Measurements from ENCODE around the gene FITM1.
A peak's percentile ranks its signal among the peaks of the same experiment; 100 is the strongest.

Gene FITM1

DNA sequence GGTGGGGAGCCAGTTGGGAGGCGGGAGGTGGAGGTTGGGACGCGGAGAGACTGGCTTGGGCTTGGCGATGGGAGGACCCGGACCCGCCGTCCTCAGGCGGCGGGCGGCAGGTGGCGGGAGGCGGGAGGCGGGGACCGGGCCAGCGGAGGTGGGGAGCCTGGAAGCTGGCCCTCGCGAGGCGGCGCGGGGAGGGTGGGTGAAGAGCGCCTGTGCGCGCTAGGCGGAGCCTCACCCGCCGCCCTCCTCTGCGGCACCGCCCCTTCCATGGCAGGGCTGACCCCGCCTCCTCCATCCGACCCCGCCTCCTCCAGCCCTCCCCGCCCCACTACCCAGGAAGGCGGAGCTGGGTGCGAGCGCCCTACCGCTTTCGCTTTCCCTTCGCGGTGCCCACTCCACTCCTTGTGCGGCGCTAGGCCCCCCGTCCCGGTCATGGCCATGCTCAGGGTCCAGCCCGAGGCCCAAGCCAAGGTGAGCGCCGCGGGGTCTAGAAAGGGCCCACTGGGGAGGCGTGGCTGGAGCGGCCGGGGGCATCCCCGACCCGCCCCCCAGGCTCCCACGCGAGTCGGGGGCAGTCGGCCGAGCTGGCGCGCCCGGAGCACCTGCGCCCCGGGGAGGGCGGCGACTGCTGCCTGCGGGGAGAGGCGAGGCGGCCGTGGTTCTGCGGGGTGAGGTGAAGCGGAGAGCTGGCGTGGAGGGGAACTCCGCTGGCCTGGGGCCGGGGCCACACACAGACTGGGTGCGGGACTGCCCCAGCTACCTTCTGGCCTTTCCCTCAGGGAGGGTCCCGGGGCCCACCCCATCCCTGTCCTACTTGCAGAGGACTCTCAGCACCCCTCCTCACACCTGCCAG is 5.6 kb downstream of the FITM1 start, which contains the start of gene PSME1:
PSME1 (plus strand) TSS at position 361 of the 850 bp plus-strand sequence; CDS start at position 430, 69 bp downstream.
- peak within 1 kb of the TSS; percentile 81 for H3K27ac ChIP-seq (ENCODE audit: low read length)

DNA sequence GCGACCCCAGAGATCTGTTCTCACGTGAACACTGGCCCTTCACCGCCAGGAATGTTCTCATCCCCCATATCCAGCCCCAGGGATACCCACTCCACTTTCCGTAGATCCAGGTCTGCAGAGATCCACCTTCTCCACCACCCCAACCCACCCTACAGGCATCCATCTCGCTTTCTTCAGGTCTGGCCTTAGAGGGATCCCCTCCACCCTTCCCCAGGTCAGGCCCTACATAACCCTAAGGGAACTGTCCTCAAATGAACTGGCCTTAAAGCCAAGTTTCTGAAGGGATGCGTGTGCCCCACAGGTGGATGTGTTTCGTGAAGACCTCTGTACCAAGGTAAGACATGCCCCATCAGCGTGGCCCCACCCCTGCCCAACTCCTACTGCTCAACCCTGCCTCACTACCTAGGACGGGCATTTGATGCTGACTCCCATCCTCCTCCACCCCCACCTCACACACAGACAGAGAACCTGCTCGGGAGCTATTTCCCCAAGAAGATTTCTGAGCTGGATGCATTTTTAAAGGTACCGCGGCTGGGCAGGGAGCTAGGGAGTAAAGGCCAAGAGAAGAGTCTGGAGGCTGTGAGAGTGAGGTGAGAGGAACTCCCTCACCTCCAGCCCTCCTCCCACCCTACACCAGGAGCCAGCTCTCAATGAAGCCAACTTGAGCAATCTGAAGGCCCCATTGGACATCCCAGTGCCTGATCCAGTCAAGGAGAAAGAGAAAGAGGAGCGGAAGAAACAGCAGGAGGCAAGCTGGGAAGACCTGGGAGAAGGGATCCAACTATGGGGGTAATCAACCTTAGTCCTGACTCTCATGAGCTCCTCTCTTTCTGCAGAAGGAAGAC is 6.4 kb downstream of the FITM1 start:
- peaks cover 20 to 22% of the 10 kb centered on the region in 2 donors for H3K36me3 ChIP-seq (ENCODE audit: control insufficient read depth in 1 of 2, insufficient read depth in 2 of 2, low read length in 2 of 2)
- peak overlapping the region; percentile 63 to 96 for H3K4me3 ChIP-seq (ENCODE audit: low read depth in 1 of 2, low read length in 2 of 2)
- H3K4me1 ChIP-seq (ENCODE audit: control insufficient read depth in 1 of 2, insufficient read depth in 2 of 2, low read length in 2 of 2), result peaks cover 14 to 44% of the 10 kb centered on the region in 2 donors
- H3K27ac ChIP-seq (ENCODE audit: low read length), result peak overlapping the region; percentile 81
- H3K9me3 ChIP-seq (ENCODE audit: control insufficient read depth in 1 of 2, low read length in 2 of 2), result no peaks in the 10 kb centered on the region
- no peaks in the 10 kb centered on the region for H3K27me3 ChIP-seq (ENCODE audit: low read depth, low read length)

More for the DNA sequence above, 5.6 kb downstream of the FITM1 start, which contains the start of gene PSME1:
- no peaks in the 10 kb centered on the region for H3K9me3 ChIP-seq (ENCODE audit: control insufficient read depth in 1 of 2, low read length in 2 of 2)
- no peaks in the 10 kb centered on the region for H3K27me3 ChIP-seq (ENCODE audit: low read depth, low read length)
- H3K4me3 ChIP-seq (ENCODE audit: low read depth in 1 of 2, low read length in 2 of 2), result peak within 1 kb of the TSS; percentile 71 to 96
- H3K36me3 ChIP-seq (ENCODE audit: control insufficient read depth in 1 of 2, insufficient read depth in 2 of 2, low read length in 2 of 2), result peaks cover 20 to 22% of the 10 kb centered on the region in 2 donors
- peaks cover 14 to 45% of the 10 kb centered on the region in 2 donors for H3K4me1 ChIP-seq (ENCODE audit: control insufficient read depth in 1 of 2, insufficient read depth in 2 of 2, low read length in 2 of 2)

DNA sequence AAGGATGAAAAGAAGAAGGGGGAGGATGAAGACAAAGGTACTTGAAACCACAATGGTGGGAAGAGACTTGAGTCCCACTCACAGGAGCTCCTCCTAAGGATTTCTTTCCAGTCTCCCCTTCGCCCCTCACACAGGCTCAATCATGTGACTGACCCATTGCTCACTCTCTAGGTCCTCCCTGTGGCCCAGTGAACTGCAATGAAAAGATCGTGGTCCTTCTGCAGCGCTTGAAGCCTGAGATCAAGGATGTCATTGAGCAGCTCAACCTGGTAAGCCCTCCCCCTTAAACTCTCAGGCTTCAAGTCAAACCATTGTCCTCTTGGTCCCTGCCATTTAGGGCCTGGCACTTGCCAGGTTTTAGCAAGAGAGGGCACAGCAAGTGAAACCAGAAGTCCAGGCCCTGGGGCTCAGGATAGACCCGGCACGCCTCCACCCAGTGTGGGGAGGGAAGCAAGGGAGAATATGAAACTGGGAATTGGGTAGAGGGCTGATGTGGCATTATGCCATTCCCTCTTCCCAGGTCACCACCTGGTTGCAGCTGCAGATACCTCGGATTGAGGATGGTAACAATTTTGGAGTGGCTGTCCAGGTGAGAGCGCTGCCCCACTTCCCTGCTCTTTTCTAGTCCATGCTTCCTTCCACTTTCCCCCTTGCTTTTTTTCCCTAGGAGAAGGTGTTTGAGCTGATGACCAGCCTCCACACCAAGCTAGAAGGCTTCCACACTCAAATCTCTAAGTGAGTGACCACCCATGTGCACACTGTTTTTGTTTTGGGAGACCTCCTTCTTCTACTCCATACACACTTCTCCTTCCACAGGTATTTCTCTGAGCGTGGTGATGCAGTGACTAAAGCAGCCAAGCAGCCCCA is 7.3 kb downstream of the FITM1 start:
- H3K9me3 ChIP-seq (ENCODE audit: control insufficient read depth in 1 of 2, low read length in 2 of 2), result no peaks in the 10 kb centered on the region
- H3K27me3 ChIP-seq (ENCODE audit: low read depth, low read length), result no peaks in the 10 kb centered on the region
- H3K4me3 ChIP-seq (ENCODE audit: low read depth in 1 of 2, low read length in 2 of 2), result peak overlapping the region in 1 of 2 donors; percentile 63
- H3K36me3 ChIP-seq (ENCODE audit: control insufficient read depth in 1 of 2, insufficient read depth in 2 of 2, low read length in 2 of 2), result peaks cover 20 to 22% of the 10 kb centered on the region in 2 donors
- peaks cover 14 to 49% of the 10 kb centered on the region in 2 donors for H3K4me1 ChIP-seq (ENCODE audit: control insufficient read depth in 1 of 2, insufficient read depth in 2 of 2, low read length in 2 of 2)
- H3K27ac ChIP-seq (ENCODE audit: low read length), result no peak overlapping the region

DNA sequence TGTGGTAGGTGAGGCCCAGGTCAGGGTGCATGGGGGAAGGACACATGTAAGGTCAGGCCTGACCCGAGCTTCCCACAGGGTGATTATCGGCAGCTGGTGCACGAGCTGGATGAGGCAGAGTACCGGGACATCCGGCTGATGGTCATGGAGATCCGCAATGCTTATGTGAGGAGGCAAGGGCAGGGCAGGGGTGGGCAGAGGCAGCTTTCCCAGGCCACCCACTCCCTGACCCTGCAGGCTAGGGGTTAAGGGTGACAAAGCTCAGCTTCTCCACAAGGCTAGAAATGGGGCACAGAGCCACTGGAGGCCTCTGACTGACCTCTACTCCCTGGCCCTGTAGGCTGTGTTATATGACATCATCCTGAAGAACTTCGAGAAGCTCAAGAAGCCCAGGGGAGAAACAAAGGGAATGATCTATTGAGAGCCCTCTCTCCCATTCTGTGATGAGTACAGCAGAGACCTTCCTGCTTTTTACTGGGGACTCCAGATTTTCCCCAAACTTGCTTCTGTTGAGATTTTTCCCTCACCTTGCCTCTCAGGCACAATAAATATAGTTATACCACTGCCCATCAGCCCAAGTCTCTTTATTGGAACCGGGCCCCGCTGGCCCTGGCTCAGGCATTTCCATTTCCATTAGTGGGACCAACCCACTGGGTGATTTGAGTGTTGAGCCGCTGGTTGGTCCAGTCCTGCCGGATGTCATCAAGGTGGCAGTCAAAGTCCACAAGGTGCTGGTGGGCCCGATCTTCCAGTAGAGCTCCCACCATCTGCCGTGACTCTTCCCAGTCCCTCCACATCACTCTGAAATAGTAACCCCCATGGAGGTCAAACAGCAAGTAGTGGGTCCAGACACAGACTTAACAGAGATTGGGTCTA is 8.2 kb downstream of the FITM1 start:
- Histone ChIP-seq H3K4me3 (ENCODE audit: low read depth in 1 of 2, low read length in 2 of 2) (no peak overlapping the region), H3K9me3 (ENCODE audit: control insufficient read depth in 1 of 2, low read length in 2 of 2) (no peaks in the 10 kb centered on the region), H3K4me1 (ENCODE audit: control insufficient read depth in 1 of 2, insufficient read depth in 2 of 2, low read length in 2 of 2) (peaks cover 14 to 49% of the 10 kb centered on the region in 2 donors), H3K27me3 (ENCODE audit: low read depth, low read length) (no peaks in the 10 kb centered on the region), H3K27ac (ENCODE audit: low read length) (no peak overlapping the region), H3K36me3 (ENCODE audit: control insufficient read depth in 1 of 2, insufficient read depth in 2 of 2, low read length in 2 of 2) (peaks cover 20 to 27% of the 10 kb centered on the region in 2 donors)

DNA sequence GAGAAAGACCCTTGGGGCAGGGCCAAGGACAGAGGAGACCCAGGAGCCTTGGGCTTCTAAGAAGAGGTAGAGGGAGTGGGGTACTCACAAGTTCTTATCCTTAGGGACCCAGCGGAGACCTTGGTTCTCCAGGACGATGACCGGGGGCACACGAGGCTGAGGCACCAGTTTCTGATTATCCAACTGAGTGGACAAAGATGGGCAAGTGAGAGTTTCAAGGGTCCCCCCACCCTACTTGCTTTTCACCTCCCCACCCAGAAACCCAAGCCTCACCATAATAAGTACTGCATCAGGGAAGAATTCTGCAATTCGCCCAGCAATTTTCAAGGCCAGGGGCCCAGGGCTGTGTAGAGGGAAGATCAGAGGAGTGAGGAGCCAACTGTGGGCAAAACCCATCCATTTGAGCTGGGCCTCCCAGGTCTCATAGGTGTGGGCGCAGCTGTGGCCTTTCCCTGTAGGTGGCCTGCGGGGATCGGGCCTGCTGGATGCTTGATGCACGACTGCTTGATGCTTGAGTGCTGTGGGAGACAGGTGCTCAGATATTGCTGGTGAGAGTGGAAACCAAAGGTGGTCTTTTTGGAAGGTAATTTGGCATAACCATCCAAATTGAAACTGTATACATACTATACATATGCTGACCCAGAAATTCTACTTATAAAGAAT is 8.9 kb downstream of the FITM1 start:
- H3K27ac ChIP-seq (ENCODE audit: low read length), result no peak overlapping the region
- peaks cover 20 to 34% of the 10 kb centered on the region in 2 donors for H3K36me3 ChIP-seq (ENCODE audit: control insufficient read depth in 1 of 2, insufficient read depth in 2 of 2, low read length in 2 of 2)
- H3K27me3 ChIP-seq (ENCODE audit: low read depth, low read length), result no peaks in the 10 kb centered on the region
- H3K9me3 ChIP-seq (ENCODE audit: control insufficient read depth in 1 of 2, low read length in 2 of 2), result no peaks in the 10 kb centered on the region
- H3K4me1 ChIP-seq (ENCODE audit: control insufficient read depth in 1 of 2, insufficient read depth in 2 of 2, low read length in 2 of 2), result peaks cover 14 to 49% of the 10 kb centered on the region in 2 donors
- H3K4me3 ChIP-seq (ENCODE audit: low read depth in 1 of 2, low read length in 2 of 2), result peak overlapping the region in 1 of 2 donors; percentile 3

DNA sequence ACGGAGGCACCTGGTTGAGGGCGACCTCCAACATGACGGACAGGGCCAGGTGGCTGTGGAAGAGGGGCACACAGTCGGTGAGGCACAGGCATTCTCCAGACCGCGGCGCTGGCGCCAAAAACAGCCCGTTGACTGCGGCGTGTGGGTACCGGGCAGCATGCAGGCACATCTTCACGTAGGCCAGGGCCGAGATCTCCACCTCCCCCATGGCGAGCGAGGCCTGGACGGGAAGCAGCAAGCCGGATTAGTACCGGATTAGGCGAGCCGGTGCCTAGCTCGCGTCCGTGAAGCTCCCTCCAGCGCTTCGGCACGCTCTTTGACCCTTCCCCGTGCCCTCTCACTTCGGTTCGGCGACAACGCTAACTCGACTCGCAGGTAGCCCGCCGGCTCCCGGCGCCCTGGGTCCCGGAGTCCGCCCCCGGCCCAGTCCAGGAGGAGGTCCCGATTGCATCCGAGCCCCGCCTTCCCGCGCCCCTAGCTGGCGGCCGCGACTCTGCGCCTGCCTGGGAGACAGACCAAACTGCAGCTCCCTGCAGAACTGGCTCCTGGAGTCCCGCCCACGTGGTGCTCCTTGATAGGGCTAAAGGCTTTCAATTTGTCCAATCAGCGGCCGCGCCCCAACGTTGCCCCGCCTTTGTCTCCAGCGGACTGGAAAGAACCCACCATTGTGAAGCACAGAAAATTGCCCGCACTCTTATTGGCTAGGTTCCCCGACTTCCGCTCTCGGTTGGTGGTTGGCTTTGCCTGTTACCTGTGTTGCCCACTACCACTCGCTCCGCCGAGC is 10.8 kb downstream of the FITM1 start, which contains the start of gene EMC9:
EMC9 (minus strand) TSS at position 495 of the 784 bp plus-strand sequence; CDS start at position 208, 287 bp downstream.
- peaks cover 18 to 57% of the 10 kb centered on the region in 2 donors for H3K4me1 ChIP-seq (ENCODE audit: control insufficient read depth in 1 of 2, insufficient read depth in 2 of 2, low read length in 2 of 2)
- H3K36me3 ChIP-seq (ENCODE audit: control insufficient read depth in 1 of 2, insufficient read depth in 2 of 2, low read length in 2 of 2), result peaks cover 20 to 34% of the 10 kb centered on the region in 2 donors
- peak within 1 kb of the TSS; percentile 84 to 91 for H3K4me3 ChIP-seq (ENCODE audit: low read depth in 1 of 2, low read length in 2 of 2)

DNA sequence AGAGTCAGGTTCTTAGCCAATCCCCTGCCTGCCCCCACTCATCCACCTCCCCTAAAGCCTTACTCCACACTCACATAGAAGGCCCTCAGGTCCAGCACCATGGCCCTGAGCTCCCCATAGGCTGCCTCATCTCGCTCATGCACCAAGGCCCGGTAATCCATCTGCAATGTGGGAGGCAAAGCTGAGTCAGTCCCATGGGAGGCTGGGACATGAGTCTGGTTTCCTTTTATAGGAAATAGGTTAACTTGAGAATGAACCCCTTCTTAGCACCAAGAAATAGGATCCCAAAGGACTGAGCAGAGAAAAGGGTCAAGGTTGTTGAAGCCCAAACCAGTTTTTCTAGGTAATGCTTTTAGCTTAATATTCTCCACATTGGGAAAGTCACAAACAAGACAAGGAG is 13.1 kb downstream of the FITM1 start:
- no peaks in the 10 kb centered on the region for H3K27me3 ChIP-seq (ENCODE audit: low read depth, low read length)
- no peaks in the 10 kb centered on the region for H3K9me3 ChIP-seq (ENCODE audit: control insufficient read depth in 1 of 2, low read length in 2 of 2)
- no peak overlapping the region for H3K27ac ChIP-seq (ENCODE audit: low read length)
- H3K4me3 ChIP-seq (ENCODE audit: low read depth in 1 of 2, low read length in 2 of 2), result no peak overlapping the region
- peaks cover 14 to 23% of the 10 kb centered on the region in 2 donors for H3K36me3 ChIP-seq (ENCODE audit: control insufficient read depth in 1 of 2, insufficient read depth in 2 of 2, low read length in 2 of 2)
- H3K4me1 ChIP-seq (ENCODE audit: control insufficient read depth in 1 of 2, insufficient read depth in 2 of 2, low read length in 2 of 2), result peaks cover 14 to 47% of the 10 kb centered on the region in 2 donors

More for the DNA sequence above, 10.8 kb downstream of the FITM1 start, which contains the start of gene EMC9:
- no peaks in the 10 kb centered on the region for H3K9me3 ChIP-seq (ENCODE audit: control insufficient read depth in 1 of 2, low read length in 2 of 2)
- no peaks in the 10 kb centered on the region for H3K27me3 ChIP-seq (ENCODE audit: low read depth, low read length)
- H3K27ac ChIP-seq (ENCODE audit: low read length), result peak within 1 kb of the TSS; percentile 46

DNA sequence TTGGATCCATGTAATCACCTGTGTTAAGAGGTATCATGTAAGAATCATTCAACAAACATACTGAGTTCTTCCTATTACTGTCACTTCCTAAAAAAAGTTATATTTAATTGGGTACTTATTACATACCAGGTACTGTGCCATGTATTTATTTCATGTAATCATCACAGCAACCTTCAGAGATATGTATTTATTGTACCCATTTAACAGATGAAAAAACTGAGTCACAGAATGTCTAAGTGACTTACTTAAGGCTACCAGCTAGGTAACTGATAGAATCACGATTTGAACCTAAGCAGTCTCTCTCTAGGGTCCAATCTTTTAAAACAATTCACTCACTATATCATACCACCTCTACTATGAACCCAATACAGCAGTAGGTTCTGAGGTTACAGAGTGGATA is 14.0 kb downstream of the FITM1 start:
- Histone ChIP-seq H3K27ac (ENCODE audit: low read length) (peak overlapping the region; percentile 21), H3K27me3 (ENCODE audit: low read depth, low read length) (no peaks in the 10 kb centered on the region)

DNA sequence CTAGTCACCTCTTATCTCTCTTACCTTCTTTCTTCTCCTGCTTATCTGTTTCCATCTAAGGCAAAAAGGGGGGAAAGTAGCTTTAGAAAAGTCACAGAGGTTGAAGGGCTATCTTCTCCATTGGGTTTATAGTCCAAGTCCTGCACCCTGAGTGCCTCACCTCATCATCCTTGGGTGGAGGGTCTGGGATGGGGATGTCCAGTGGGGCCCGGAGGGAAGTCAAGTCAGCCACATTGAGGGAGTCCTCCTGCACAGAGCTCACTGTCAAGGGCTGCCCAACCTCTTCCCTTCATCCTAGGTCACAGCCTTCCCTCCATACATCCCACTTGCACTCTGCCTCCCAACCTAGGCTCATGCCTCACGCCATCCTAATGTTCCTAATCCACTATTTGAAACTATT is 14.8 kb downstream of the FITM1 start:
- H3K9me3 ChIP-seq (ENCODE audit: control insufficient read depth in 1 of 2, low read length in 2 of 2), result no peaks in the 10 kb centered on the region
- H3K4me3 ChIP-seq (ENCODE audit: low read depth in 1 of 2, low read length in 2 of 2), result peak overlapping the region; percentile 80 to 94
- peak overlapping the region; percentile 90 for H3K27ac ChIP-seq (ENCODE audit: low read length)
- no peaks in the 10 kb centered on the region for H3K27me3 ChIP-seq (ENCODE audit: low read depth, low read length)
- H3K4me1 ChIP-seq (ENCODE audit: control insufficient read depth in 1 of 2, insufficient read depth in 2 of 2, low read length in 2 of 2), result peaks cover 16 to 43% of the 10 kb centered on the region in 2 donors
- peaks cover 14 to 21% of the 10 kb centered on the region in 2 donors for H3K36me3 ChIP-seq (ENCODE audit: control insufficient read depth in 1 of 2, insufficient read depth in 2 of 2, low read length in 2 of 2)

More for the DNA sequence above, 14.0 kb downstream of the FITM1 start:
- H3K4me3 ChIP-seq (ENCODE audit: low read depth in 1 of 2, low read length in 2 of 2), result no peak overlapping the region
- H3K4me1 ChIP-seq (ENCODE audit: control insufficient read depth in 1 of 2, insufficient read depth in 2 of 2, low read length in 2 of 2), result peaks cover 16 to 47% of the 10 kb centered on the region in 2 donors
- H3K9me3 ChIP-seq (ENCODE audit: control insufficient read depth in 1 of 2, low read length in 2 of 2), result no peaks in the 10 kb centered on the region
- H3K36me3 ChIP-seq (ENCODE audit: control insufficient read depth in 1 of 2, insufficient read depth in 2 of 2, low read length in 2 of 2), result peaks cover 7 to 16% of the 10 kb centered on the region in 2 donors
